ENCODE measurements around the gene FYCO1. TPM values are rescaled to one million over a fixed set of nuclear protein-coding genes. Genes with fewer than 3 reads are reported as not detected.

Gene FYCO1
- total and polyA plus RNA-seq, 10 of the 15 experiments (the other 5 are each of a cell fraction or from before 2014, with no cell fraction given), result 1.5 to 8.4 (median 6.5) TPM

DNA sequence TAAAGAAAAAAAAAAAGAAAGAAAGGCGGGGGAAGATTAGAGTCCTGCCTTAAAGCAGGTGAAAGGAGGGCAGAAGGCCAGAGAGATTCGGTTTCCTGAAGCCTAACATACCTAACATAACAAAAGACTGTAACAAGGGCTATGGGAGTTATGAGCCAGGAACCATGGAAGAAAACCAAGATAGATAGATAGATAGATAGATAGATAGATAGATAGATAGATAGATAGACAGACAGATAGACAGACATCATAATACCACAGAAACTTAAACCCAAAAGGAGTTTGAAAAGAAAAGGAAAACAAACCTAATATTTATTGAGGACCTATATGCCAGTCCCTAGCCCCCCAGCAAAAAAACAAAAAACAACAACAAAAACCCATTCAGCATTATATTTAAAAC lies 2.3 kb upstream of the FYCO1 start:
- DNase-seq (ENCODE audit: low read depth, low spot score), result no peak
- no peak for FAIRE-seq
- Histone ChIP-seq H3K9me3 (replicated peaks; ENCODE audit: control insufficient read depth, insufficient read depth, low read length) (no peaks in the 10 kb centered on the region), H2AFZ (ENCODE audit: control insufficient read depth, low read depth, low read length) (no peak overlapping the region), H4K20me1 (ENCODE audit: control insufficient read depth, insufficient read depth) (no peaks in the 10 kb centered on the region), H3K4me1 (ENCODE audit: control insufficient read depth, insufficient read depth, low read length) (peaks cover 18% of the 10 kb centered on the region), H3K9ac (ENCODE audit: control insufficient read depth, insufficient read depth, low read length) (no peak overlapping the region), H3K4me2 (ENCODE audit: control insufficient read depth, insufficient read depth) (no peak overlapping the region), H3K4me3 (no peak overlapping the region), H3K79me2 (ENCODE audit: control insufficient read depth, insufficient read depth, low read length) (peaks cover 16% of the 10 kb centered on the region), H3K36me3 (ENCODE audit: control insufficient read depth in 2 of 2, insufficient read depth in 2 of 2, low read length in 1 of 2) (no peaks in the 10 kb centered on the region), H3K27me3 (replicated peaks in 1 of 2; ENCODE audit: control insufficient read depth in 2 of 2, insufficient read depth in 2 of 2, low read length in 1 of 2) (no peaks in the 10 kb centered on the region), H3K27ac (ENCODE audit: control insufficient read depth, insufficient read depth) (no peak overlapping the region)
- ChIA-PET POLR2A (no interaction called here), RAD21 (ENCODE audit: unreplicated experiment) (interaction anchor here (1.7 kb wide), 1 partner anchor 79 kb away, joined by 5 read pairs; no protein-coding TSS in a partner anchor), SMC1A (ENCODE audit: uncharacterized antibody, unreplicated experiment) (interaction anchor here (1.9 kb wide), 1 partner anchor 90 kb away, joined by 5 read pairs; no protein-coding TSS in a partner anchor), CTCF (interaction anchor here (1.1 to 2.6 kb wide), 4 partner anchors 27 to 80 kb away, joined by 3 to 15 read pairs (median 6); no protein-coding TSS in a partner anchor)
- ATAC-seq, result no peak
- WGBS (ENCODE audit: insufficient coverage, insufficient replicate concordance, low lambda C conversion rate, missing lambda C conversion rate), result 25% methylated on average over 2 of the region's 2 CpGs
- intact Hi-C loops (cut with micrococcal nuclease; ENCODE audit: unreplicated experiment), result no loop called here
- in situ Hi-C loops (cut with MboI), result no loop called here
- BruUV-seq (replicated peaks), result no TSS peak
- TF ChIP-seq NFYB (IDR thresholded peaks at IDR 0.05; ENCODE audit: insufficient read depth, low read depth, low read length) (no peak), ZNF622 (IDR thresholded peaks at IDR 0.05) (no peak), ZNF217 (IDR thresholded peaks at IDR 0.05) (no peak), PAX5 (IDR thresholded peaks at IDR 0.05; ENCODE audit: borderline replicate concordance, low read depth, low read length) (no peak), FOXK2 (IDR thresholded peaks at IDR 0.05) (no peak), RAD51 (IDR thresholded peaks at IDR 0.05) (no peak), CHD1 (IDR thresholded peaks at IDR 0.05; ENCODE audit: low read depth, low read length) (no peak), SMC3 (IDR thresholded peaks at IDR 0.05; ENCODE audit: borderline replicate concordance, low read length) (no peak), FOS (IDR thresholded peaks at IDR 0.05; ENCODE audit: borderline replicate concordance, extremely low read depth, insufficient read length) (no peak), TARDBP (IDR thresholded peaks at IDR 0.05; ENCODE audit: borderline replicate concordance) (no peak)
- TF ChIP-seq, protein P1, sequence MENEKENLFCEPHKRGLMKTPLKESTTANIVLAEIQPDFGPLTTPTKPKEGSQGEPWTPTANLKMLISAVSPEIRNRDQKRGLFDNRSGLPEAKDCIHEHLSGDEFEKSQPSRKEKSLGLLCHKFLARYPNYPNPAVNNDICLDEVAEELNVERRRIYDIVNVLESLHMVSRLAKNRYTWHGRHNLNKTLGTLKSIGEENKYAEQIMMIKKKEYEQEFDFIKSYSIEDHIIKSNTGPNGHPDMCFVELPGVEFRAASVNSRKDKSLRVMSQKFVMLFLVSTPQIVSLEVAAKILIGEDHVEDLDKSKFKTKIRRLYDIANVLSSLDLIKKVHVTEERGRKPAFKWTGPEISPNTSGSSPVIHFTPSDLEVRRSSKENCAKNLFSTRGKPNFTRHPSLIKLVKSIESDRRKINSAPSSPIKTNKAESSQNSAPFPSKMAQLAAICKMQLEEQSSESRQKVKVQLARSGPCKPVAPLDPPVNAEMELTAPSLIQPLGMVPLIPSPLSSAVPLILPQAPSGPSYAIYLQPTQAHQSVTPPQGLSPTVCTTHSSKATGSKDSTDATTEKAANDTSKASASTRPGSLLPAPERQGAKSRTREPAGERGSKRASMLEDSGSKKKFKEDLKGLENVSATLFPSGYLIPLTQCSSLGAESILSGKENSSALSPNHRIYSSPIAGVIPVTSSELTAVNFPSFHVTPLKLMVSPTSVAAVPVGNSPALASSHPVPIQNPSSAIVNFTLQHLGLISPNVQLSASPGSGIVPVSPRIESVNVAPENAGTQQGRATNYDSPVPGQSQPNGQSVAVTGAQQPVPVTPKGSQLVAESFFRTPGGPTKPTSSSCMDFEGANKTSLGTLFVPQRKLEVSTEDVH (IDR thresholded peaks at IDR 0.05; ENCODE audit: low read depth, partially characterized antibody), result no peak
- TF ChIP-seq, protein P2, sequence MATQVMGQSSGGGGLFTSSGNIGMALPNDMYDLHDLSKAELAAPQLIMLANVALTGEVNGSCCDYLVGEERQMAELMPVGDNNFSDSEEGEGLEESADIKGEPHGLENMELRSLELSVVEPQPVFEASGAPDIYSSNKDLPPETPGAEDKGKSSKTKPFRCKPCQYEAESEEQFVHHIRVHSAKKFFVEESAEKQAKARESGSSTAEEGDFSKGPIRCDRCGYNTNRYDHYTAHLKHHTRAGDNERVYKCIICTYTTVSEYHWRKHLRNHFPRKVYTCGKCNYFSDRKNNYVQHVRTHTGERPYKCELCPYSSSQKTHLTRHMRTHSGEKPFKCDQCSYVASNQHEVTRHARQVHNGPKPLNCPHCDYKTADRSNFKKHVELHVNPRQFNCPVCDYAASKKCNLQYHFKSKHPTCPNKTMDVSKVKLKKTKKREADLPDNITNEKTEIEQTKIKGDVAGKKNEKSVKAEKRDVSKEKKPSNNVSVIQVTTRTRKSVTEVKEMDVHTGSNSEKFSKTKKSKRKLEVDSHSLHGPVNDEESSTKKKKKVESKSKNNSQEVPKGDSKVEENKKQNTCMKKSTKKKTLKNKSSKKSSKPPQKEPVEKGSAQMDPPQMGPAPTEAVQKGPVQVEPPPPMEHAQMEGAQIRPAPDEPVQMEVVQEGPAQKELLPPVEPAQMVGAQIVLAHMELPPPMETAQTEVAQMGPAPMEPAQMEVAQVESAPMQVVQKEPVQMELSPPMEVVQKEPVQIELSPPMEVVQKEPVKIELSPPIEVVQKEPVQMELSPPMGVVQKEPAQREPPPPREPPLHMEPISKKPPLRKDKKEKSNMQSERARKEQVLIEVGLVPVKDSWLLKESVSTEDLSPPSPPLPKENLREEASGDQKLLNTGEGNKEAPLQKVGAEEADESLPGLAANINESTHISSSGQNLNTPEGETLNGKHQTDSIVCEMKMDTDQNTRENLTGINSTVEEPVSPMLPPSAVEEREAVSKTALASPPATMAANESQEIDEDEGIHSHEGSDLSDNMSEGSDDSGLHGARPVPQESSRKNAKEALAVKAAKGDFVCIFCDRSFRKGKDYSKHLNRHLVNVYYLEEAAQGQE (IDR thresholded peaks at IDR 0.05; ENCODE audit: low read depth, low read length), result no peak
- TF ChIP-seq, protein P3, sequence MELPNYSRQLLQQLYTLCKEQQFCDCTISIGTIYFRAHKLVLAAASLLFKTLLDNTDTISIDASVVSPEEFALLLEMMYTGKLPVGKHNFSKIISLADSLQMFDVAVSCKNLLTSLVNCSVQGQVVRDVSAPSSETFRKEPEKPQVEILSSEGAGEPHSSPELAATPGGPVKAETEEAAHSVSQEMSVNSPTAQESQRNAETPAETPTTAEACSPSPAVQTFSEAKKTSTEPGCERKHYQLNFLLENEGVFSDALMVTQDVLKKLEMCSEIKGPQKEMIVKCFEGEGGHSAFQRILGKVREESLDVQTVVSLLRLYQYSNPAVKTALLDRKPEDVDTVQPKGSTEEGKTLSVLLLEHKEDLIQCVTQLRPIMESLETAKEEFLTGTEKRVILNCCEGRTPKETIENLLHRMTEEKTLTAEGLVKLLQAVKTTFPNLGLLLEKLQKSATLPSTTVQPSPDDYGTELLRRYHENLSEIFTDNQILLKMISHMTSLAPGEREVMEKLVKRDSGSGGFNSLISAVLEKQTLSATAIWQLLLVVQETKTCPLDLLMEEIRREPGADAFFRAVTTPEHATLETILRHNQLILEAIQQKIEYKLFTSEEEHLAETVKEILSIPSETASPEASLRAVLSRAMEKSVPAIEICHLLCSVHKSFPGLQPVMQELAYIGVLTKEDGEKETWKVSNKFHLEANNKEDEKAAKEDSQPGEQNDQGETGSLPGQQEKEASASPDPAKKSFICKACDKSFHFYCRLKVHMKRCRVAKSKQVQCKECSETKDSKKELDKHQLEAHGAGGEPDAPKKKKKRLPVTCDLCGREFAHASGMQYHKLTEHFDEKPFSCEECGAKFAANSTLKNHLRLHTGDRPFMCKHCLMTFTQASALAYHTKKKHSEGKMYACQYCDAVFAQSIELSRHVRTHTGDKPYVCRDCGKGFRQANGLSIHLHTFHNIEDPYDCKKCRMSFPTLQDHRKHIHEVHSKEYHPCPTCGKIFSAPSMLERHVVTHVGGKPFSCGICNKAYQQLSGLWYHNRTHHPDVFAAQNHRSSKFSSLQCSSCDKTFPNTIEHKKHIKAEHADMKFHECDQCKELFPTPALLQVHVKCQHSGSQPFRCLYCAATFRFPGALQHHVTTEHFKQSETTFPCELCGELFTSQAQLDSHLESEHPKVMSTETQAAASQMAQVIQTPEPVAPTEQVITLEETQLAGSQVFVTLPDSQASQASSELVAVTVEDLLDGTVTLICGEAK (IDR thresholded peaks at IDR 0.05; ENCODE audit: borderline replicate concordance), result no peak

Data from GM12878 (cell line).